HG03469 (cell line): ENCODE results near the gene AUTS2.

ENCODE experiments used
- ATAC-seq: cut with Tn5 transposase; IDR thresholded peaks from one replicate; pipeline ENCODE4 v1.9.1; 2021; ENCODE audit warnings: mild to moderate bottlenecking, moderate library complexity, moderate number of reproducible peaks; ENCODE audit not compliant: unreplicated experiment

AUTS2 gene

GRCh38 chr7:70763961-70764691 lies 1165.9 kb downstream of the AUTS2 start:
- ATAC-seq: peak; percentile 74

GRCh38 chr7:70764701-70765208 lies 1166.5 kb downstream of the AUTS2 start:
- no peak for ATAC-seq

GRCh38 chr7:70765651-70766050 lies 1167.4 kb downstream of the AUTS2 start:
- ATAC-seq: no peak

- ATAC-seq: no peak
Measured at GRCh38 chr7:70766109-70766508, 1167.8 kb downstream of the AUTS2 start.

- ATAC-seq: no peak
Measured at GRCh38 chr7:70766694-70767093, 1168.4 kb downstream of the AUTS2 start.

- no peak for ATAC-seq
Measured at GRCh38 chr7:70770154-70770553, 1171.9 kb downstream of the AUTS2 start.

GRCh38 chr7:70771451-70771850 lies 1173.2 kb downstream of the AUTS2 start:
- ATAC-seq: no peak

- no peak for ATAC-seq
Measured at GRCh38 chr7:70772891-70773290, 1174.6 kb downstream of the AUTS2 start.

- ATAC-seq: no peak
Measured at GRCh38 chr7:70773406-70773805, 1175.1 kb downstream of the AUTS2 start.

GRCh38 chr7:70774950-70775527 lies 1176.8 kb downstream of the AUTS2 start:
- no peak for ATAC-seq

GRCh38 chr7:70775570-70776156 lies 1177.4 kb downstream of the AUTS2 start:
- no peak for ATAC-seq

GRCh38 chr7:70776627-70777101 lies 1178.4 kb downstream of the AUTS2 start:
- no peak for ATAC-seq

GRCh38 chr7:70777251-70777650 lies 1179.0 kb downstream of the AUTS2 start:
- no peak for ATAC-seq

- no peak for ATAC-seq
Measured at GRCh38 chr7:70778585-70778984, 1180.3 kb downstream of the AUTS2 start.

GRCh38 chr7:70779321-70779720 lies 1181.0 kb downstream of the AUTS2 start:
- ATAC-seq: no peak

- no peak for ATAC-seq
Measured at GRCh38 chr7:70781922-70782311, 1183.6 kb downstream of the AUTS2 start.

- no peak for ATAC-seq
Measured at GRCh38 chr7:70782796-70783195, 1184.5 kb downstream of the AUTS2 start.

- ATAC-seq: no peak
Measured at GRCh38 chr7:70785427-70785826, 1187.2 kb downstream of the AUTS2 start.

- no peak for ATAC-seq
Measured at GRCh38 chr7:70786076-70786475, 1187.8 kb downstream of the AUTS2 start.

GRCh38 chr7:70787286-70787685 lies 1189.0 kb downstream of the AUTS2 start:
- no peak for ATAC-seq

GRCh38 chr7:70787771-70788170 lies 1189.5 kb downstream of the AUTS2 start:
- no peak for ATAC-seq

- ATAC-seq: no peak
Measured at GRCh38 chr7:70788276-70788675, 1190.0 kb downstream of the AUTS2 start.
